GM23338 (cell line): ENCODE results near the gene NKD1.

Source experiments
- CREB1 ChIP-seq: fragments of 250-450 bp; sonication (Bioruptor Pico); IDR thresholded peaks from 2 replicates; pipeline ENCODE4 v1.5.0; 2020; ENCODE audit warnings: low read depth, mild to moderate bottlenecking, moderate library complexity
- EZH2 ChIP-seq: fragments of 200-600 bp; sonication (generic); IDR thresholded peaks from one replicate; pipeline ENCODE4 v1.8.0; 2017; ENCODE audit warnings: antibody characterized with exemption, mild to moderate bottlenecking, low read depth; ENCODE audit not compliant: unreplicated experiment
- JUNB ChIP-seq: IDR thresholded peaks from one replicate; pipeline ENCODE4 v1.6.1; 2016; ENCODE audit warnings: antibody characterized with exemption; ENCODE audit not compliant: unreplicated experiment
- POLR2AphosphoS5 ChIP-seq: IDR thresholded peaks from 2 replicates; pipeline ENCODE4 v1.6.1; 2016; ENCODE audit warnings: antibody characterized with exemption, low read depth
- TF ChIP-seq, protein P1 (sequence below): IDR thresholded peaks from one replicate; pipeline ENCODE4 v1.6.1; 2018; ENCODE audit warnings: antibody characterized with exemption; ENCODE audit not compliant: unreplicated experiment
- TF ChIP-seq, protein P2 (sequence below), 2 experiments: fragments of 200-600 bp in 1 of 2; sonication (generic) in 1 of 2; conservative IDR thresholded peaks; 2 replicates each; pipeline versions ENCODE4 v1.5.1 to v1.6.1; 2016 to 2017; ENCODE audit warnings: antibody characterized with exemption in 2 of 2, low read depth in 2 of 2, mild to moderate bottlenecking in 2 of 2, moderate library complexity in 1 of 2

DNA sequence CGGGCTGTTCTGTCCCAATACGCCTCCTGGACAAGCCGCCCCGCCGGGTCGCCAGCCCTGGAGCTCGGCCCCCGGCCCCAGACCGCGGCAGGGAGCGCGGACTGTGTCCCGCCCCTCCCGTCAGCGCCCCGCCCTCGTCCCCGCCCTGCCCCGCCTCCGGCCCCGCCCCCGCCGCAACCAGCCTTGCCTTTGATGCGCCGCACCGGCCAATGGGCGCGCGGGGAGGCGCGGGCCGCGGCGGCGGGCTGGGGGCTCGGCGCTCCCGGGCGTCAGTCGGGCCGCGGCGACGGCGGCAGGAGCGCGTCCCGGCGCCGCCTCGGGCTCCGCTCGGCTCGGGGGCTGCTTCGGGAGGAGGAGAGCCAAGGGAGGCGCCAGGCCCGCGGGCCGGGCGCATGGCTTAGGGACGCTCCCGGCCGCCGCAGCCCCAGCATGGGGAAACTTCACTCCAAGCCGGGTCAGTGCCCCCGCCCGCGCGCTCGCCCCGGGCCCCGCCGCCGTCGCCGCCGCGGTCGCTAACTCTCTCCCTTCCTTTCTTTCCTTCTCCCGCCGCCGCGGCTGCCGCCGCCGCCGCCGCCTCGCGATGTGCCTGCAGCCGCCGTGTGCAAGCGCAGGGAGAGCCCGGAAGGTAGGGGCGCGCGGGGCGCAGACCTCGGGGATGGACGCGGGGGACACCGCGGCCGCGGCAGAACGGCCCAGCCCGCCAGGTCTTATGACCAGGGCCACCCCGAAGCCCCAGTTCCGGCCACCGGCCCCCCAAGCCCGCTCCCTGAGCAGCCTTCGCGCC, at the start of gene NKD1:
- TF ChIP-seq POLR2AphosphoS5 (peak; percentile 62), JUNB (no peak), CREB1 (CRISPR knock-in tag) (no peak), EZH2 (no peak)
- TF ChIP-seq, protein P1, sequence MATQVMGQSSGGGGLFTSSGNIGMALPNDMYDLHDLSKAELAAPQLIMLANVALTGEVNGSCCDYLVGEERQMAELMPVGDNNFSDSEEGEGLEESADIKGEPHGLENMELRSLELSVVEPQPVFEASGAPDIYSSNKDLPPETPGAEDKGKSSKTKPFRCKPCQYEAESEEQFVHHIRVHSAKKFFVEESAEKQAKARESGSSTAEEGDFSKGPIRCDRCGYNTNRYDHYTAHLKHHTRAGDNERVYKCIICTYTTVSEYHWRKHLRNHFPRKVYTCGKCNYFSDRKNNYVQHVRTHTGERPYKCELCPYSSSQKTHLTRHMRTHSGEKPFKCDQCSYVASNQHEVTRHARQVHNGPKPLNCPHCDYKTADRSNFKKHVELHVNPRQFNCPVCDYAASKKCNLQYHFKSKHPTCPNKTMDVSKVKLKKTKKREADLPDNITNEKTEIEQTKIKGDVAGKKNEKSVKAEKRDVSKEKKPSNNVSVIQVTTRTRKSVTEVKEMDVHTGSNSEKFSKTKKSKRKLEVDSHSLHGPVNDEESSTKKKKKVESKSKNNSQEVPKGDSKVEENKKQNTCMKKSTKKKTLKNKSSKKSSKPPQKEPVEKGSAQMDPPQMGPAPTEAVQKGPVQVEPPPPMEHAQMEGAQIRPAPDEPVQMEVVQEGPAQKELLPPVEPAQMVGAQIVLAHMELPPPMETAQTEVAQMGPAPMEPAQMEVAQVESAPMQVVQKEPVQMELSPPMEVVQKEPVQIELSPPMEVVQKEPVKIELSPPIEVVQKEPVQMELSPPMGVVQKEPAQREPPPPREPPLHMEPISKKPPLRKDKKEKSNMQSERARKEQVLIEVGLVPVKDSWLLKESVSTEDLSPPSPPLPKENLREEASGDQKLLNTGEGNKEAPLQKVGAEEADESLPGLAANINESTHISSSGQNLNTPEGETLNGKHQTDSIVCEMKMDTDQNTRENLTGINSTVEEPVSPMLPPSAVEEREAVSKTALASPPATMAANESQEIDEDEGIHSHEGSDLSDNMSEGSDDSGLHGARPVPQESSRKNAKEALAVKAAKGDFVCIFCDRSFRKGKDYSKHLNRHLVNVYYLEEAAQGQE = no peak
- TF ChIP-seq, protein P2, sequence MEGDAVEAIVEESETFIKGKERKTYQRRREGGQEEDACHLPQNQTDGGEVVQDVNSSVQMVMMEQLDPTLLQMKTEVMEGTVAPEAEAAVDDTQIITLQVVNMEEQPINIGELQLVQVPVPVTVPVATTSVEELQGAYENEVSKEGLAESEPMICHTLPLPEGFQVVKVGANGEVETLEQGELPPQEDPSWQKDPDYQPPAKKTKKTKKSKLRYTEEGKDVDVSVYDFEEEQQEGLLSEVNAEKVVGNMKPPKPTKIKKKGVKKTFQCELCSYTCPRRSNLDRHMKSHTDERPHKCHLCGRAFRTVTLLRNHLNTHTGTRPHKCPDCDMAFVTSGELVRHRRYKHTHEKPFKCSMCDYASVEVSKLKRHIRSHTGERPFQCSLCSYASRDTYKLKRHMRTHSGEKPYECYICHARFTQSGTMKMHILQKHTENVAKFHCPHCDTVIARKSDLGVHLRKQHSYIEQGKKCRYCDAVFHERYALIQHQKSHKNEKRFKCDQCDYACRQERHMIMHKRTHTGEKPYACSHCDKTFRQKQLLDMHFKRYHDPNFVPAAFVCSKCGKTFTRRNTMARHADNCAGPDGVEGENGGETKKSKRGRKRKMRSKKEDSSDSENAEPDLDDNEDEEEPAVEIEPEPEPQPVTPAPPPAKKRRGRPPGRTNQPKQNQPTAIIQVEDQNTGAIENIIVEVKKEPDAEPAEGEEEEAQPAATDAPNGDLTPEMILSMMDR (conservative IDR thresholded peaks at IDR 0.05; ENCODE audit: low read depth in 2 of 2) = no peak
